ENCODE data around the gene CHCHD6. TPM values are rescaled to one million over a fixed set of nuclear protein-coding genes. Genes with fewer than 3 reads are reported as not detected.

The CHCHD6 gene
- total RNA-seq, 6 experiments from 2014 or later, result 1.7 to 5.3 (median 4.2) TPM

GRCh38 chr3:126998320-126998719 is 294.3 kb downstream of the CHCHD6 start:
- ATAC-seq (no peak), DNase-seq (no peak)
- Histone ChIP-seq H3K27ac (no peak overlapping the region), H3K27me3 (no peaks in the 10 kb centered on the region), H3K4me1 (no peaks in the 10 kb centered on the region), H3K36me3 (no peaks in the 10 kb centered on the region), H3K9me3 (no peaks in the 10 kb centered on the region), H3K4me3 (no peak overlapping the region)
- TF ChIP-seq CTCF (IDR thresholded peaks at IDR 0.05), result no peak
- WGBS (ENCODE audit: insufficient coverage, low coverage, low lambda C conversion rate, missing lambda C conversion rate), result no CpG with 5 or more reads among the region's 4 CpGs
- intact Hi-C loops (cut with DNase I), result no loop called here

GRCh38 chr3:126998728-126999127 is 294.7 kb downstream of the CHCHD6 start:
- Histone ChIP-seq H3K4me1 (no peaks in the 10 kb centered on the region), H3K36me3 (no peaks in the 10 kb centered on the region), H3K27me3 (no peaks in the 10 kb centered on the region), H3K27ac (no peak overlapping the region), H3K9me3 (no peaks in the 10 kb centered on the region), H3K4me3 (no peak overlapping the region)
- 29% methylated on average over 2 of the region's 3 CpGs for WGBS (ENCODE audit: insufficient coverage, low coverage, low lambda C conversion rate, missing lambda C conversion rate)
- TF ChIP-seq CTCF (IDR thresholded peaks at IDR 0.05) (no peak), POLR2A (IDR thresholded peaks at IDR 0.05) (no peak)
- DNase-seq, result no peak
- intact Hi-C loops (cut with DNase I), result no loop called here
- no peak for ATAC-seq

- intact Hi-C loops (cut with DNase I), result no loop called here
- DNase-seq (no peak), ATAC-seq (no peak)
- no peaks in the 10 kb centered on the region for H3K36me3 ChIP-seq
- no peak for TF ChIP-seq CTCF (IDR thresholded peaks at IDR 0.05)
- no peak for TF ChIP-seq POLR2A (IDR thresholded peaks at IDR 0.05)
- 90% methylated on average over 2 of the region's 15 CpGs for whole genome bisulfite sequencing (ENCODE audit: insufficient coverage, low coverage, low lambda C conversion rate, missing lambda C conversion rate)
- H3K4me3 ChIP-seq, result no peak overlapping the region
- H3K27me3 ChIP-seq, result no peaks in the 10 kb centered on the region
- no peak overlapping the region for H3K27ac ChIP-seq
- H3K9me3 ChIP-seq, result no peaks in the 10 kb centered on the region
- no peaks in the 10 kb centered on the region for H3K4me1 ChIP-seq
These were observed 295.3 kb downstream of the CHCHD6 start for GRCh38 chr3:126999383-126999782.

- Histone ChIP-seq H3K9me3 (no peaks in the 10 kb centered on the region), H3K4me1 (no peaks in the 10 kb centered on the region), H3K27me3 (no peaks in the 10 kb centered on the region), H3K4me3 (no peak overlapping the region), H3K36me3 (no peaks in the 10 kb centered on the region), H3K27ac (no peak overlapping the region)
- intact Hi-C loops (cut with DNase I), result no loop called here
- ATAC-seq (no peak), DNase-seq (no peak)
- TF ChIP-seq CTCF (IDR thresholded peaks at IDR 0.05) (no peak), POLR2A (IDR thresholded peaks at IDR 0.05) (no peak)
- WGBS (ENCODE audit: insufficient coverage, low coverage, low lambda C conversion rate, missing lambda C conversion rate), result no CpG with 5 or more reads among the region's 15 CpGs
These were observed 296.1 kb downstream of the CHCHD6 start for GRCh38 chr3:127000119-127000518.

- H3K27ac ChIP-seq, result no peak overlapping the region
- H3K36me3 ChIP-seq, result no peaks in the 10 kb centered on the region
- TF ChIP-seq CTCF (IDR thresholded peaks at IDR 0.05) (no peak), POLR2A (IDR thresholded peaks at IDR 0.05) (no peak)
- H3K4me1 ChIP-seq, result no peaks in the 10 kb centered on the region
- ATAC-seq (no peak), DNase-seq (no peak)
- intact Hi-C loops (cut with DNase I), result no loop called here
- no CpG with 5 or more reads among the region's 12 CpGs for WGBS (ENCODE audit: insufficient coverage, low coverage, low lambda C conversion rate, missing lambda C conversion rate)
- no peaks in the 10 kb centered on the region for H3K27me3 ChIP-seq
- H3K9me3 ChIP-seq, result no peaks in the 10 kb centered on the region
- no peak overlapping the region for H3K4me3 ChIP-seq
These were observed 296.7 kb downstream of the CHCHD6 start for GRCh38 chr3:127000761-127001160.

All from right lobe of liver (tissue), 6 donors.